H9 (cell line): Measurements from ENCODE around the gene TWSG1. TPM values are rescaled to one million over a fixed set of nuclear protein-coding genes. Genes with fewer than 3 reads are reported as not detected.

Source experiments
- DNase-seq: peaks from one replicate; pipeline ENCODE4 v3.0.0-alpha.2; 2017
- H2AFZ ChIP-seq: one replicate; pipeline ENCODE4 v1.6.1; 2013; ENCODE audit warnings: mild to moderate bottlenecking, low read length, control low read depth, moderate library complexity
- H2AK5ac ChIP-seq: 2 replicates; pipeline ENCODE4 v1.6.1; 2013; ENCODE audit warnings: low read length, control low read depth, mixed read lengths; ENCODE audit not compliant: insufficient read length
- H2BK120ac ChIP-seq: one replicate; pipeline ENCODE4 v1.6.1; 2013; ENCODE audit warnings: low read depth, mild to moderate bottlenecking, low read length, control low read depth, inconsistent platforms; ENCODE audit not compliant: poor library complexity, severe bottlenecking
- H2BK12ac ChIP-seq: 2 replicates; pipeline ENCODE4 v1.6.1; 2013; ENCODE audit warnings: low read length, control low read depth, mixed read lengths, low read depth; ENCODE audit not compliant: insufficient read length
- H2BK15ac ChIP-seq: 2 replicates; pipeline ENCODE4 v1.6.1; 2013; ENCODE audit warnings: low read depth, low read length, control low read depth
- H2BK20ac ChIP-seq: one replicate; pipeline ENCODE4 v1.6.1; 2013; ENCODE audit warnings: low read depth, mild to moderate bottlenecking, low read length, control low read depth, inconsistent platforms; ENCODE audit not compliant: poor library complexity, severe bottlenecking
- H2BK5ac ChIP-seq: 2 replicates; pipeline ENCODE4 v1.6.1; 2013; ENCODE audit warnings: low read length, control low read depth, mixed read lengths; ENCODE audit not compliant: insufficient read length
- H3K14ac ChIP-seq: 2 replicates; pipeline ENCODE4 v1.6.1; 2013; ENCODE audit warnings: low read length, control low read depth; ENCODE audit not compliant: insufficient read depth
- H3K18ac ChIP-seq: 2 replicates; pipeline ENCODE4 v1.6.1; 2013; ENCODE audit warnings: low read depth, mild to moderate bottlenecking, mixed read lengths, low read length, control low read depth; ENCODE audit not compliant: insufficient read length
- H3K23ac ChIP-seq: 2 replicates; pipeline ENCODE4 v1.6.1; 2013; ENCODE audit warnings: low read length, control low read depth, mixed read lengths, low read depth; ENCODE audit not compliant: insufficient read length
- H3K23me2 ChIP-seq: 2 replicates; pipeline ENCODE4 v1.6.1; 2013; ENCODE audit warnings: low read depth, mild to moderate bottlenecking, mixed read lengths, low read length, control low read depth; ENCODE audit not compliant: insufficient read length, poor library complexity, severe bottlenecking
- H3K27ac ChIP-seq: 2 replicates; pipeline ENCODE4 v1.5.1; 2013; ENCODE audit warnings: low read length, control low read depth, mixed read lengths, low read depth; ENCODE audit not compliant: insufficient read length
- H3K27me3 ChIP-seq: 2 replicates; pipeline ENCODE4 v1.6.1; 2013; ENCODE audit warnings: low read length, control low read depth, inconsistent platforms; ENCODE audit not compliant: insufficient read depth
- H3K4ac ChIP-seq: 2 replicates; pipeline ENCODE4 v1.6.1; 2013; ENCODE audit warnings: low read depth, mild to moderate bottlenecking, control low read depth, inconsistent platforms, low read length, moderate library complexity
- H3K4me1 ChIP-seq: 2 replicates; pipeline ENCODE4 v1.6.1; 2013; ENCODE audit warnings: low read length, control low read depth, inconsistent platforms; ENCODE audit not compliant: insufficient read depth
- H3K4me2 ChIP-seq: 2 replicates; pipeline ENCODE4 v1.6.1; 2013; ENCODE audit warnings: low read length, control low read depth, mixed read lengths; ENCODE audit not compliant: insufficient read length, insufficient read depth
- H3K56ac ChIP-seq: 2 replicates; pipeline ENCODE4 v1.6.1; 2013; ENCODE audit warnings: low read depth, mild to moderate bottlenecking, mixed read lengths, low read length, control low read depth; ENCODE audit not compliant: insufficient read length
- H3K79me1 ChIP-seq: 2 replicates; pipeline ENCODE4 v1.6.1; 2013; ENCODE audit warnings: low read depth, mild to moderate bottlenecking, moderate library complexity, low read length, control low read depth, inconsistent platforms; ENCODE audit not compliant: insufficient read depth, poor library complexity, severe bottlenecking
- H3K79me2 ChIP-seq: 2 replicates; pipeline ENCODE4 v1.6.1; 2013; ENCODE audit warnings: low read length, control low read depth, inconsistent platforms; ENCODE audit not compliant: insufficient read depth
- H3K9ac ChIP-seq: 2 replicates; pipeline ENCODE4 v1.6.1; 2013; ENCODE audit warnings: low read length, control low read depth, mixed read lengths; ENCODE audit not compliant: insufficient read length; ENCODE audit errors: extremely low read depth
- H3K9me3 ChIP-seq: one replicate; pipeline ENCODE4 v1.6.1; 2013; ENCODE audit warnings: low read depth, low read length, inconsistent platforms; ENCODE audit not compliant: control insufficient read depth
- H3T11ph ChIP-seq: one replicate; pipeline ENCODE4 v1.6.1; 2013; ENCODE audit warnings: mild to moderate bottlenecking, low read length, control low read depth, inconsistent platforms
- H4K20me1 ChIP-seq: one replicate; pipeline ENCODE4 v1.6.1; 2013; ENCODE audit not compliant: control insufficient read depth, insufficient read length, insufficient read depth
- H4K5ac ChIP-seq: 2 replicates; pipeline ENCODE4 v1.6.1; 2013; ENCODE audit warnings: low read depth, mild to moderate bottlenecking, mixed read lengths, low read length, control low read depth; ENCODE audit not compliant: insufficient read length
- H4K8ac ChIP-seq: replicated peaks from 2 replicates; pipeline ENCODE4 v1.6.1; 2013; ENCODE audit warnings: low read length, control low read depth, mixed read lengths, low read depth; ENCODE audit not compliant: insufficient read length
- H4K91ac ChIP-seq: 2 replicates; pipeline ENCODE4 v1.6.1; 2013; ENCODE audit warnings: low read depth, mild to moderate bottlenecking, moderate library complexity, mixed read lengths, low read length, control low read depth; ENCODE audit not compliant: insufficient read length
- H3K27ac Mint-ChIP-seq, 3 experiments: 2 replicates in 2 of 3; 3 replicates in 1 of 3; pipeline ENCODE4 v1.8.0; 2020 to 2021; ENCODE audit warnings: mixed read lengths in 3 of 3, mild to moderate bottlenecking in 1 of 3, moderate library complexity in 1 of 3
- H3K27me3 Mint-ChIP-seq: 2 replicates; pipeline ENCODE4 v1.8.0; 2021; ENCODE audit warnings: low read depth, mild to moderate bottlenecking, moderate library complexity, mixed read lengths
- H3K36me3 Mint-ChIP-seq, 3 experiments: 2 replicates in 2 of 3; 3 replicates in 1 of 3; pipeline ENCODE4 v1.8.0; 2020 to 2021; ENCODE audit warnings: low read depth in 3 of 3, mixed read lengths in 3 of 3; ENCODE audit not compliant: insufficient read depth in 1 of 3
- H3K4me1 Mint-ChIP-seq, 2 experiments: 2 replicates each; pipeline ENCODE4 v1.8.0; 2020; ENCODE audit warnings: mixed read lengths in 2 of 2
- H3K4me3 Mint-ChIP-seq, 2 experiments: 2 replicates in 1 of 2; 3 replicates in 1 of 2; pipeline ENCODE4 v1.8.0; 2020 to 2021; ENCODE audit warnings: mild to moderate bottlenecking in 2 of 2, mixed read lengths in 2 of 2, moderate library complexity in 1 of 2
- H3K9me3 Mint-ChIP-seq, 2 experiments: 2 replicates in 1 of 2; 3 replicates in 1 of 2; pipeline ENCODE4 v1.8.0; 2020; ENCODE audit warnings: mild to moderate bottlenecking in 2 of 2, mixed read lengths in 2 of 2, moderate library complexity in 1 of 2
- CTCF ChIP-seq: fragments of 200-600 bp; sonication (generic); conservative IDR thresholded peaks from 3 replicates; pipeline ENCODE4 v1.8.0; 2021; ENCODE audit warnings: antibody characterized with exemption, mild to moderate bottlenecking
- WGBS: extraction: QIAGEN DNeasy Blood & Tissue Kit; methylation state at CpG from one replicate; pipeline ENCODE4 v1.1.7; 2013; ENCODE audit warnings: missing lambda C conversion rate, low lambda C conversion rate, mixed read lengths; ENCODE audit not compliant: insufficient read length; ENCODE audit errors: extremely low coverage; 5-methylcytosine and 5-hydroxymethylcytosine counted together
- total RNA-seq: library from RNA; stranded (reverse); gene quantifications from 2 replicates; pipeline ENCODE4 v1.2.1, GENCODE V29; 2021

The TWSG1 gene
- total RNA-seq, 1 experiment from 2014 or later, result 25.7 TPM

DNA sequence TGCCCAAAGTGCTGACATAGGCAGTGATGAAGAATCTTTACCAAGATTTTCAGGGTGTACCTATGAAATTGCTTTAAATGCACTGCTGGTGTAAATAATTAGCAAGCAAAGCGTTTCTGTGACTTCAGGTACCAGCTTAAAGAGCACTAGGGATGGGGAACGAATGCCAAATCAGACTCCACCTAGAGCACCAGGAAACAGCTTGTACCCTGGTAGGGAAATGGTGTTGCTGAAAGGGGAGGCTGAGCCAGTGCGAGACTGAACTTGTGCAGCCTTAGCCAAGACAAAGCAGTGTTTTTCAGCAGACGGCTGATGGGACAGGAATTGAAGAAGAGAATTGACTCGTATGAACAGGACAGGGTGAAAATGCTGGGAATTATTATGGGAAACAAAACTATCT lies 65.6 kb downstream of the TWSG1 start:
- Histone ChIP-seq H3K79me2 (no peaks in the 10 kb centered on the region), H2BK120ac (no peak overlapping the region), H2BK20ac (no peak overlapping the region), H3K4me2 (no peak overlapping the region), H3K9me3 (no peaks in the 10 kb centered on the region), H2BK15ac (no peak overlapping the region), H3K56ac (no peak overlapping the region), H3K4me1 (no peaks in the 10 kb centered on the region), H4K5ac (no peak overlapping the region), H3K4ac (no peak overlapping the region), H3K79me1 (no peaks in the 10 kb centered on the region), H3K27me3 (no peaks in the 10 kb centered on the region), H3T11ph (no peak overlapping the region), H3K9ac (no peak overlapping the region), H4K20me1 (no peaks in the 10 kb centered on the region), H3K14ac (no peak overlapping the region), H2BK5ac (no peak overlapping the region), H4K8ac (no peak overlapping the region), H3K23me2 (no peaks in the 10 kb centered on the region), H2AFZ (no peak overlapping the region), H4K91ac (no peak overlapping the region), H2BK12ac (no peak overlapping the region), H3K18ac (no peak overlapping the region), H3K27ac (no peak overlapping the region), H3K23ac (no peak overlapping the region), H2AK5ac (no peak overlapping the region)
- no CpG with 5 or more reads among the region's 5 CpGs for WGBS
- Mint-ChIP-seq H3K4me1 (peaks cover 0 to 3% of the 10 kb centered on the region in 2 experiments; a peak in 1 of 4 replicates), H3K27ac (peak overlapping the region in 1 of 3 experiments; percentile 65; a peak in 2 of 7 replicates), H3K27me3 (no peaks in the 10 kb centered on the region), H3K36me3 (peaks cover 4 to 20% (median 18%) of the 10 kb centered on the region in 3 experiments; a peak in 6 of 7 replicates), H3K4me3 (no peak overlapping the region), H3K9me3 (peaks cover 0 to 3% of the 10 kb centered on the region in 2 experiments; a peak in 1 of 5 replicates)
- no peak for TF ChIP-seq CTCF
- no peak for DNase-seq
